Measurements from ENCODE around the gene OR52E8. TPM values are rescaled to one million over a fixed set of nuclear protein-coding genes. Genes with fewer than 3 reads are reported as not detected.

Gene OR52E8
- total RNA-seq = not detected
- not detected for polyA plus RNA-seq
- long read RNA-seq, donor 1 = 0 reads
- long read RNA-seq, donor 2 = 0 reads
- long read RNA-seq, donor 3 = 0 reads
- long read RNA-seq, donor 4 = 0 reads

- 92% methylated on average over 3 of the region's 3 CpGs for WGBS
- H3K27ac ChIP-seq (ENCODE audit: low read length) = no peak within 1 kb of the TSS
- no peak for ATAC-seq
- intact Hi-C loops (cut with DNase I) = no loop called here
- peaks cover 2% of the 10 kb centered on the region for H3K27me3 ChIP-seq (ENCODE audit: control insufficient read depth, insufficient read depth)
- no peak for DNase-seq
- no peak within 1 kb of the TSS for H3K4me3 ChIP-seq (ENCODE audit: low read length)
- H3K9me3 ChIP-seq (ENCODE audit: control insufficient read depth, low read length) = no peaks in the 10 kb centered on the region
- no peaks in the 10 kb centered on the region for H3K4me1 ChIP-seq (ENCODE audit: control insufficient read depth, insufficient read depth, low read length)
Measured at GRCh38 chr11:5857590-5857989, at the start of gene OR52E8. Gene OR52E8 (minus strand): TSS chr11:5857690. CDS start chr11:5857690, 0 bp downstream.

- H3K4me3 ChIP-seq (ENCODE audit: low read length) = no peak overlapping the region
- no peaks in the 10 kb centered on the region for H3K27me3 ChIP-seq (ENCODE audit: control insufficient read depth, insufficient read depth)
- 75% methylated on average over 2 of the region's 2 CpGs for WGBS
- ATAC-seq (no peak), DNase-seq (no peak)
- no peak overlapping the region for H3K27ac ChIP-seq (ENCODE audit: low read length)
- intact Hi-C loops (cut with DNase I) = no loop called here
- no peaks in the 10 kb centered on the region for H3K9me3 ChIP-seq (ENCODE audit: control insufficient read depth, low read length)
- no peaks in the 10 kb centered on the region for H3K4me1 ChIP-seq (ENCODE audit: control insufficient read depth, insufficient read depth, low read length)
Measured at GRCh38 chr11:5899534-5899933, 42.0 kb upstream of the OR52E8 start.

GRCh38 chr11:5892908-5893307 lies 35.4 kb upstream of the OR52E8 start, which contains the start of gene OR52E5:
Gene OR52E5 (plus strand): TSS chr11:5893208. CDS start chr11:5900777, 7,569 bp downstream.
- Histone ChIP-seq H3K9me3 (ENCODE audit: control insufficient read depth, low read length) (no peaks in the 10 kb centered on the region), H3K27me3 (ENCODE audit: control insufficient read depth, insufficient read depth) (no peaks in the 10 kb centered on the region), H3K4me3 (ENCODE audit: low read length) (no peak within 1 kb of the TSS), H3K4me1 (ENCODE audit: control insufficient read depth, insufficient read depth, low read length) (no peaks in the 10 kb centered on the region), H3K27ac (ENCODE audit: low read length) (no peak within 1 kb of the TSS)
- DNase-seq (no peak), ATAC-seq (no peak)
- intact Hi-C loops (cut with DNase I) = no loop called here
- WGBS = 87% methylated on average over 3 of the region's 3 CpGs

GRCh38 chr11:5891216-5891800 lies 33.8 kb upstream of the OR52E8 start:
- DNase-seq (no peak), ATAC-seq (no peak)
- no peaks in the 10 kb centered on the region for H3K4me1 ChIP-seq (ENCODE audit: control insufficient read depth, insufficient read depth, low read length)
- intact Hi-C loops (cut with DNase I) = no loop called here
- H3K27me3 ChIP-seq (ENCODE audit: control insufficient read depth, insufficient read depth) = no peaks in the 10 kb centered on the region
- no peak overlapping the region for H3K4me3 ChIP-seq (ENCODE audit: low read length)
- no peaks in the 10 kb centered on the region for H3K9me3 ChIP-seq (ENCODE audit: control insufficient read depth, low read length)
- H3K27ac ChIP-seq (ENCODE audit: low read length) = no peak overlapping the region
- whole genome bisulfite sequencing = 56% methylated on average over 4 of the region's 4 CpGs

DNA sequence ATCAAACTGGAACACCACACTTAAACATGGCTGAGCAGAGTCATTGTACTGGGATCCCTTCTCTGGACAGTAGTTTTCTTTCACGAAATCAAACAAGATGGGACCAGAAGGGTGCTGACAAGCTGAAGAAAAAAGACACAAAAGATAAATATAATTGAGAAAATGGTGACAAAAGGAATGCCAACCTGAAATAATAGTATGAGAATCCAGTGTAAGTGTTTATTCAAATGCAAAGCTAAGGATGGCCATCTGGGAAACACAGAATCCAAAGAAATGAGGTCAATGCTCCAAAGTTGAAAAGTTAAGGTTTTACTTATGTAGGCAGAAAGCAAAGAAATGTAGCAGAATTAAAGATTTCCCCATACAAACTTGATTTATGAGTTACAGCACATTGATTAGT lies 30.2 kb upstream of the OR52E8 start:
- DNase-seq = no peak
- intact Hi-C loops (cut with DNase I) = no loop called here
- Histone ChIP-seq H3K4me1 (ENCODE audit: control insufficient read depth, insufficient read depth, low read length) (no peaks in the 10 kb centered on the region), H3K27me3 (ENCODE audit: control insufficient read depth, insufficient read depth) (no peaks in the 10 kb centered on the region), H3K27ac (ENCODE audit: low read length) (no peak overlapping the region), H3K9me3 (ENCODE audit: control insufficient read depth, low read length) (no peaks in the 10 kb centered on the region), H3K4me3 (ENCODE audit: low read length) (no peak overlapping the region)
- ATAC-seq = no peak
- WGBS = 46% methylated on average over 1 of the region's 1 CpG

DNA sequence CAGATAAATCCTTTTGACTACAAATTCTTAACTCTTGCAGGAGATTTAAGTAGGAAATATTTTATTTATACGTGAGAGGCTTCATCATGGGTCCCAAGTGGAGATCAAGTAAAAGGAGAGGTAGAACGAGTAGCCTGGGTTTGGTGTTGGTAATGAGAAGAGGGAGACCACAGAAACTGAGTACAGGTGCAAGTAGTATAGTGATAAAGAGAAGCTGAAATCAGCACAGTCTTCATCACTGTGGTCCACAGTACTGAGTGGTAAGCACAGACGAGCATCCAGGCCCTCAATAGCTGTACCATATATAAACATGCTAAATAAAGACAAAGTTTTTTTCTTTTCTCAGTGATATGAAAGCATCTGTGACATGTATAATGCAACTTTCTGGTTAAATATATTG lies 29.7 kb upstream of the OR52E8 start:
- H3K27me3 ChIP-seq (ENCODE audit: control insufficient read depth, insufficient read depth) = no peaks in the 10 kb centered on the region
- no peak overlapping the region for H3K4me3 ChIP-seq (ENCODE audit: low read length)
- no peak for ATAC-seq
- no peaks in the 10 kb centered on the region for H3K9me3 ChIP-seq (ENCODE audit: control insufficient read depth, low read length)
- no peak for DNase-seq
- no peaks in the 10 kb centered on the region for H3K4me1 ChIP-seq (ENCODE audit: control insufficient read depth, insufficient read depth, low read length)
- 61% methylated on average over 3 of the region's 3 CpGs for WGBS
- H3K27ac ChIP-seq (ENCODE audit: low read length) = no peak overlapping the region
- intact Hi-C loops (cut with DNase I) = no loop called here

- no peak for DNase-seq
- Histone ChIP-seq H3K27ac (ENCODE audit: low read length) (no peak overlapping the region), H3K9me3 (ENCODE audit: control insufficient read depth, low read length) (no peaks in the 10 kb centered on the region), H3K27me3 (ENCODE audit: control insufficient read depth, insufficient read depth) (no peaks in the 10 kb centered on the region), H3K4me1 (ENCODE audit: control insufficient read depth, insufficient read depth, low read length) (no peaks in the 10 kb centered on the region), H3K4me3 (ENCODE audit: low read length) (no peak overlapping the region)
- intact Hi-C loops (cut with DNase I) = no loop called here
- ATAC-seq = no peak
Measured at GRCh38 chr11:5881756-5882155, 24.3 kb upstream of the OR52E8 start.

DNA sequence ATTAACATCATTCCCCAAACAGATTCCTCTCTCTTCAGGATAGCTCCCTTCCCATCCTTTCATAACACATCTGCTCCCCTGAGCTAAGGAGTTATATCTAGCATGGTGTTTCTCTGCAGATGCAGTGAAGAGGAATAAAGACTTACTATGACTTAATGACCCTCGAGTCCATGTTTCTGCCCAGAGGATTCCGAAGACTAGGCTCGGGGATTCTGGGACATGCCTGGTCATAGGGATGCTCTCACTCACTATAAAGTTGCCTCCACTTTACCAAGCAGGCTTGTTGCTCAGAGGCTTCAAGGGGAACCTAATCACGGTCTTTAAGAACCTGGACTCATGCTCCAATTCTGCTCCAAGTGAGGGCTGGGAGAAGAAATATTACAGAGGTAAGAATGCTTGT lies 22.8 kb upstream of the OR52E8 start, which contains the start of gene OR52E4:
OR52E4 (plus strand) TSS at position 301 of the 400 bp plus-strand sequence. CDS start 3,664 bp downstream, outside the sequence.
- WGBS = 80% methylated on average over 4 of the region's 4 CpGs
- intact Hi-C loops (cut with DNase I) = no loop called here
- Histone ChIP-seq H3K27me3 (ENCODE audit: control insufficient read depth, insufficient read depth) (no peaks in the 10 kb centered on the region), H3K27ac (ENCODE audit: low read length) (no peak within 1 kb of the TSS), H3K9me3 (ENCODE audit: control insufficient read depth, low read length) (no peaks in the 10 kb centered on the region), H3K4me3 (ENCODE audit: low read length) (no peak within 1 kb of the TSS), H3K4me1 (ENCODE audit: control insufficient read depth, insufficient read depth, low read length) (no peaks in the 10 kb centered on the region)
- DNase-seq = no peak
- ATAC-seq = no peak

DNA sequence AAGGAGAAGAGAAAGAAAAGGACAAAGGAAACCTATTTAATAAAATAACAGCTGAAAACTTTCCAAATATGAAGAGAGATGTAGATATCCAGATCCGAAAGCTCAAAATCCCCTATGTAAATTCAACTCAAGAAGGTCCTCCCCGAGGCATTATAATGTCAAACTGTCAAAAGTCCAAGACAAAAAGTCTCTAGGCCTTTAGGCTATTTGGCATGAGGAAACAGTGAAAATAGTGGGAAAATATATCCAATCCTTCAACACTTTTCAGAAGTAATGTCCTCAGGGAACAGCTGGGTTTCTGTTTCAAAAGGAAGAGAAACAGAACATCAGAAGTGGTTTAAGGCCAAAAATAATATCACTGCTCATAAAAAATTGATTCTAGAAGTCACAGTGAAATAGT lies 21.1 kb upstream of the OR52E8 start:
- WGBS = 54% methylated on average over 2 of the region's 2 CpGs
- intact Hi-C loops (cut with DNase I) = no loop called here
- H3K27me3 ChIP-seq (ENCODE audit: control insufficient read depth, insufficient read depth) = no peaks in the 10 kb centered on the region
- DNase-seq (no peak), ATAC-seq (no peak)
- H3K4me3 ChIP-seq (ENCODE audit: low read length) = no peak overlapping the region
- no peak overlapping the region for H3K27ac ChIP-seq (ENCODE audit: low read length)
- H3K9me3 ChIP-seq (ENCODE audit: control insufficient read depth, low read length) = no peaks in the 10 kb centered on the region
- no peaks in the 10 kb centered on the region for H3K4me1 ChIP-seq (ENCODE audit: control insufficient read depth, insufficient read depth, low read length)

DNA sequence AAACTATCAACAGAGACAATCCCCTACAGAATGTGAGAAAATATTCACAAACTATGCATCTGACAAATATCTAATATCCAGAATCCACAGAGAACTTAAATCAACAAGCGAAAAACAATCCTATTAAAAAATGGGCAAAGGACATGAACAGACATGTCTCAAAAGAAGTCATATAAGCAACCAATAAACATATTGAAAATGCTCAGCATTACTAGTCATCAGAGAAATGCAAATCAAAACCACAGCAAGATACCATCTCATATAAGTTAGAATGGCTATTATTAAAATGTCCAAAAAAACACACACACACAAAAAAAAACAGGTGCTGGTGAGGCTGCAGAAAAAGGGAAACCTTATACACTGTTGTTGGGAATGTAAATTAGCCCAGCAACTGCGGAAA lies 8.3 kb upstream of the OR52E8 start:
- Histone ChIP-seq H3K27ac (ENCODE audit: low read length) (no peak overlapping the region), H3K9me3 (ENCODE audit: control insufficient read depth, low read length) (no peaks in the 10 kb centered on the region), H3K27me3 (ENCODE audit: control insufficient read depth, insufficient read depth) (no peaks in the 10 kb centered on the region), H3K4me1 (ENCODE audit: control insufficient read depth, insufficient read depth, low read length) (no peaks in the 10 kb centered on the region), H3K4me3 (ENCODE audit: low read length) (no peak overlapping the region)
- ATAC-seq = no peak
- no peak for DNase-seq
- WGBS = 83% methylated on average over 2 of the region's 2 CpGs
- intact Hi-C loops (cut with DNase I) = no loop called here

DNA sequence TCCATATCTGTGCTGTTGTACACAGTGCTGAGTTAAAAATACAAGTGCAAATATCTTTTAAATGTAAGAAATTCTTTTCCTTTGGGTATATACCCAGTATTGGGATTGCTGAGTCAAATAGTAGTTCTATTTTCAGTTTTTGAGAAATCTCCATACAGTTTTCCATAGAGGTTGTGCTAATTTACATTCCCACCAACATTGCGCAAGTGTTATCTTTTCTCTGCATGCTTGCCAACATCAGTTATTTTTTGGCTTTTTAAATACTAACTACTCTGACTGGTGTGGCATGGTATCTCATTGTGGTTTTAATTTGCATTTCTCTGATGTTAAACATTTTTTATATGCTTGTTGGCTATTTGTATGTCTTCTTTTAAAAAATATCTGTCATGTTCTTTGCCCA lies 6.5 kb downstream of the OR52E8 start:
- ATAC-seq (no peak), DNase-seq (no peak)
- H3K4me3 ChIP-seq (ENCODE audit: low read length) = no peak overlapping the region
- intact Hi-C loops (cut with DNase I) = no loop called here
- no peaks in the 10 kb centered on the region for H3K9me3 ChIP-seq (ENCODE audit: control insufficient read depth, low read length)
- 81% methylated on average over 1 of the region's 1 CpG for WGBS
- no peak overlapping the region for H3K27ac ChIP-seq (ENCODE audit: low read length)
- peaks cover 2% of the 10 kb centered on the region for H3K27me3 ChIP-seq (ENCODE audit: control insufficient read depth, insufficient read depth)
- no peaks in the 10 kb centered on the region for H3K4me1 ChIP-seq (ENCODE audit: control insufficient read depth, insufficient read depth, low read length)

- DNase-seq = no peak
- Histone ChIP-seq H3K27me3 (ENCODE audit: control insufficient read depth, insufficient read depth) (no peaks in the 10 kb centered on the region), H3K27ac (ENCODE audit: low read length) (no peak overlapping the region), H3K4me1 (ENCODE audit: control insufficient read depth, insufficient read depth, low read length) (no peaks in the 10 kb centered on the region), H3K9me3 (ENCODE audit: control insufficient read depth, low read length) (no peaks in the 10 kb centered on the region), H3K4me3 (ENCODE audit: low read length) (no peak overlapping the region)
- intact Hi-C loops (cut with DNase I) = no loop called here
- ATAC-seq = no peak
Measured at GRCh38 chr11:5847711-5848110, 9.8 kb downstream of the OR52E8 start.

Data from right cardiac atrium (tissue), 5 donors.